SKM-1 (cell line): ENCODE results near the gene MVB12B.
"Not testable (repeated sequence)": the region's sequence is repeated elsewhere in the genome, so short reads cannot be mapped to it uniquely, and the experiment has no call there.

ENCODE experiments used
- DNase-seq: peaks from one replicate; lab custom pipeline; 2025; ENCODE audit not compliant: unreplicated experiment; lab: John Stamatoyannopoulos, UW

Gene MVB12B

GRCh38 chr9:126555421-126555820 is 228.8 kb downstream of the MVB12B start:
- DNase-seq = not testable (repeated sequence)
